Stomach smooth muscle (tissue), 2 donors: ENCODE results near the gene BANF1.

Experiments used
- H3K27ac ChIP-seq: one replicate; pipeline ENCODE4 v1.7.0; 2013; ENCODE audit warnings: mild to moderate bottlenecking, low read length, inconsistent platforms
- H3K27me3 ChIP-seq, 2 donors: one replicate each; pipeline ENCODE4 v1.7.0; 2013; ENCODE audit warnings: low read length in 2 of 2; ENCODE audit not compliant: insufficient read depth in 2 of 2, control insufficient read depth in 1 of 2
- H3K36me3 ChIP-seq, 2 donors: one replicate each; pipeline ENCODE4 v1.7.0; 2013; ENCODE audit warnings: low read length in 2 of 2; ENCODE audit not compliant: control insufficient read depth in 2 of 2, insufficient read depth in 2 of 2
- H3K4me1 ChIP-seq: one replicate; pipeline ENCODE4 v1.7.0; 2013; ENCODE audit warnings: low read length; ENCODE audit not compliant: control insufficient read depth, insufficient read depth
- H3K4me3 ChIP-seq, 2 donors: one replicate each; pipeline ENCODE4 v1.7.0; 2013; ENCODE audit warnings: low read length in 2 of 2
- H3K9ac ChIP-seq, 2 donors: one replicate each; pipeline ENCODE4 v1.7.0; 2013; ENCODE audit warnings: low read length in 2 of 2, mild to moderate bottlenecking in 1 of 2
- H3K9me3 ChIP-seq, 2 donors: one replicate each; pipeline ENCODE4 v1.7.0; 2013; ENCODE audit warnings: low read length in 2 of 2; ENCODE audit not compliant: control insufficient read depth in 2 of 2
- donor health status: healthy.
- donor health status: Pancreatic carcinoma.

The BANF1 gene

DNA sequence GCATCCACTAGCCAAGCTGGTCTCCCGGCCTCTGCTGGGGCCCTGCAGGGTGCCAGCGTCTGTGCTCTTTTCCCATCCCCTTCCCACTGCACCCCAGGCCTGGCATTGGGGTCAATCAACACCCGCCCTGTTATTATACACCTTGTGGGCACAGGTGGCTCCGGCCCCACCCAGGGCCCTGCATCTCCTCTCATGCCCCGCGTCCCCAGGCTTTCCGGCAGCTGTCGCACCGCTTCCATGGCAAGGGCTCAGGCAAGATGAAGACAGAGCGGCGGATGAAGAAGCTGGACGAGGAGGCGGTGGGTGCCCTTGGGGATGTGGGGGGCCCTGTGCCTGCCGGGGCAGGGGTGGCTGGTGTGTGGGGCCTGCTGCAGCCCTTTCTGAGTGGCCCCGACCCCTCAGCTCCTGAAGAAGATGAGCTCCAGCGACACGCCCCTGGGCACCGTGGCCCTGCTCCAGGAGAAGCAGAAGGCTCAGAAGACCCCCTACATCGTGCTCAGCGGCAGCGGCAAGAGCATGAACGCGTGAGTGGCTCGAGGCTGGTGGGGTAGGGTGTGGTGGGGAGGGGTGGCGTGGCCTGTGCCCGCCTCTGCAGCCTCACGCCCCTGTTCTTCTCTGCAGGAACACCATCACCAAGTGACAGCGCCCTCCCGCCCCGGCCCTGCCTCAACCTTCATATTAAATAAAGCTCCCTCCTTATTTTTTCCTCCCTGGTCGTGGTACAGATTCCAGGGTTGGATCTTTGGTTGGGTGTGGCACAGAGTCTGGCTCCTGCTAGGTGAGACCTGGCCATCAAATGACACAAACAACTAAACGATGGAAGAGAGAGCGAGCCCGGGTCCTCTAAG, 23.7 kb upstream of the BANF1 start:
- peaks cover 14 to 22% of the 10 kb centered on the region in 2 donors for H3K36me3 ChIP-seq
- H3K27me3 ChIP-seq: no peaks in the 10 kb centered on the region
- H3K9me3 ChIP-seq: no peaks in the 10 kb centered on the region
- H3K4me1 ChIP-seq: peaks cover 1% of the 10 kb centered on the region
- no peak overlapping the region for H3K9ac ChIP-seq
- H3K4me3 ChIP-seq: no peak overlapping the region
- no peak overlapping the region for H3K27ac ChIP-seq

DNA sequence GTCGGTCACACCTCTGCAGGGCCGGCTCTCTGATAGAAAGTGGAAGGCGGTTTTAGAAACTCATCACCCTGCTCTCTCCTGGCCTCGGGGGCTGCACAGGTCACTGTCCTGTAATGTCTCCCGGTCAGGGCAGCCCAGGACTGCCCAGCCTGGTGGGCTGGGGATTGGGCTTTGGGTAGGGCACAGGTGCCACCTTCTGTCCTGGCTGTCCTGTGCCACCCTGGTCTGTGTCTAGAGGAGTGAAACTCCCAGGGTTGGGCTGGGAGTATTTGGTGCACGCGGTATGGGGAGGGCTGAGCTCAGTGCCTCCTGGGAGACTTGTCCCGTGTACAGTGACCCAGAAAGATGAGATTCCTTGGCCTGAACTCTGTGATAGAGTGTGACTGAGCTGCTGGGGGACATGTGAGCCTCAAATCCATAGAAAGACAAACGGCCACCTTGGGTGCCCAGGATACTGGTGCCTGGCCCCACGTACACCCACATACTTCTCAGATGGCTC, 23.0 kb upstream of the BANF1 start:
- H3K9me3 ChIP-seq: no peaks in the 10 kb centered on the region
- no peak overlapping the region for H3K9ac ChIP-seq
- H3K27me3 ChIP-seq: no peaks in the 10 kb centered on the region
- H3K4me1 ChIP-seq: peaks cover 2% of the 10 kb centered on the region
- peaks cover 14 to 22% of the 10 kb centered on the region in 2 donors for H3K36me3 ChIP-seq
- no peak overlapping the region for H3K27ac ChIP-seq
- no peak overlapping the region for H3K4me3 ChIP-seq

GRCh38 chr11:65981101-65981740, 21.1 kb upstream of the BANF1 start:
- H3K4me1 ChIP-seq: peaks cover 8% of the 10 kb centered on the region
- no peak overlapping the region for H3K9ac ChIP-seq
- H3K36me3 ChIP-seq: peaks cover 14 to 21% of the 10 kb centered on the region in 2 donors
- H3K27ac ChIP-seq: no peak overlapping the region
- no peak overlapping the region for H3K4me3 ChIP-seq
- no peaks in the 10 kb centered on the region for H3K9me3 ChIP-seq
- no peaks in the 10 kb centered on the region for H3K27me3 ChIP-seq

DNA sequence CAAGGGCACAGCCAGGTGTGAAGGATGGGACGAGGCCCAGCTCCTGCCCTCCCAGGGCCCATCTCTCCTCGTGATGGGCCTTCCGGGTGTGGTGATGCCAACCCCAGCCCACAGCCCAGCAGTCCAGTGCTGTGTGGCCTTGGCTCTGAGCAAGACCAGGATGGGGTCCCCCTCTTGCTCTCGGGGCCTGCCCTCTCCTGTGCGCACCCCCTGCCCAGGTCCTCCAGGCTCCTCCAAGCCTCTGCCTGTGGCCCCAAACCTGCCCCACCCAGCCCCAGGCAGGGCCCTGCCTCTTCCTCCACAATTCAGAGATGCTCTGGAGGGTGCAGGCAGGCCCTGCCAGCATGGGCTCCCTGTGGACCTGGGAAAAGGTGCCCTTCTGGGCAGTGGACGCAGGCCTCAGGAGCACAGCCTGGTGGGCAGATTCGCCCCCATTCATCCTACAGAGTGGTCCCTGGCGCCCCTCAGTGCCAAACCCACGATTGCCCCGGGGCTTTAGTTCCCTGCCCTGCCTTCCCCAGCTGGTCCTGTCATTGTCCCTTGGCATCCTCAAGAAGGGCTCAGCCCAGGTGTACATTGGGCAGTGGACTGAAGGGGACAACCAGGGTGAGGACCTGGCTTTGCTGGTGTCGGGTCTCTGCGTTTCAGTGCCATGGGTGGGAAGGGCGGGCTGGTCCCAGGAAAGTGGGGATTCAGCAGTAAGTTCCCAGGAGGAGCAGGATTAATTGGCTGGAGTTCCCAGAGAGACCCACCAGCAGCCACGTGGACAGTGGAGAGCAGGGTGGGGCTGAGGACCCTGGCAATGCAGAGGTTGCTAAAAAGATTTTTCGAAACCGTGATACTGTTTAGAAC, 20.1 kb upstream of the BANF1 start:
- peaks cover 8% of the 10 kb centered on the region for H3K4me1 ChIP-seq
- no peak overlapping the region for H3K27ac ChIP-seq
- H3K36me3 ChIP-seq: peaks cover 8 to 16% of the 10 kb centered on the region in 2 donors
- H3K9ac ChIP-seq: no peak overlapping the region
- H3K27me3 ChIP-seq: no peaks in the 10 kb centered on the region
- H3K9me3 ChIP-seq: no peaks in the 10 kb centered on the region
- H3K4me3 ChIP-seq: no peak overlapping the region

- H3K27me3 ChIP-seq: no peaks in the 10 kb centered on the region
- peaks cover 4 to 8% of the 10 kb centered on the region in 2 donors for H3K36me3 ChIP-seq
- H3K4me1 ChIP-seq: peaks cover 8% of the 10 kb centered on the region
- H3K4me3 ChIP-seq: no peak overlapping the region
- no peak overlapping the region for H3K9ac ChIP-seq
- peak overlapping the region; percentile 62 for H3K27ac ChIP-seq
- no peaks in the 10 kb centered on the region for H3K9me3 ChIP-seq
Observed at GRCh38 chr11:65982824-65983588, 19.3 kb upstream of the BANF1 start.

DNA sequence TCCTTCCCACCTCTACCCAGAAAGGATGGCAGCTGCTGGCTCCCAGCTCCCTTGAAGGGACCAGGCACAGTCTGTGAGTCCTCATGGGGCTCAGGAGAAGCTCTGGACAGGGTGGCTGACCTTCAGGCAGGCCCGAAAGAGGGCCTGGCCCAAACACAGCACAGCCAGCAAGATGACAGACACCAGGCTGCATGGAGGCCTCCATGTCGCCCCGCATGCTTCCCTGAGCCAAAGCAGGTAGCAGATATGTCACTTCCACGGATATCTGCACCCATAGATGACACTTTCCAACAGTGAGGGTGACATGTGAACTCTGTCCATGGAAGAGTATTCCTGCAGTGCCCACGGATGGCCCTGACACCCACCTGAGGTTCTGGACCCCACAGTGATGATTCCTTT, 18.7 kb upstream of the BANF1 start:
- Histone ChIP-seq H3K27ac (peak overlapping the region; percentile 62), H3K27me3 (no peaks in the 10 kb centered on the region), H3K9ac (no peak overlapping the region), H3K4me3 (no peak overlapping the region), H3K36me3 (peaks cover 4 to 8% of the 10 kb centered on the region in 2 donors), H3K9me3 (no peaks in the 10 kb centered on the region), H3K4me1 (peaks cover 8% of the 10 kb centered on the region)

GRCh38 chr11:65987336-65987735, 15.0 kb upstream of the BANF1 start:
- Histone ChIP-seq H3K4me3 (no peak overlapping the region), H3K9ac (no peak overlapping the region), H3K27me3 (no peaks in the 10 kb centered on the region), H3K9me3 (no peaks in the 10 kb centered on the region), H3K4me1 (peaks cover 11% of the 10 kb centered on the region), H3K27ac (no peak overlapping the region), H3K36me3 (no peaks in the 10 kb centered on the region)

DNA sequence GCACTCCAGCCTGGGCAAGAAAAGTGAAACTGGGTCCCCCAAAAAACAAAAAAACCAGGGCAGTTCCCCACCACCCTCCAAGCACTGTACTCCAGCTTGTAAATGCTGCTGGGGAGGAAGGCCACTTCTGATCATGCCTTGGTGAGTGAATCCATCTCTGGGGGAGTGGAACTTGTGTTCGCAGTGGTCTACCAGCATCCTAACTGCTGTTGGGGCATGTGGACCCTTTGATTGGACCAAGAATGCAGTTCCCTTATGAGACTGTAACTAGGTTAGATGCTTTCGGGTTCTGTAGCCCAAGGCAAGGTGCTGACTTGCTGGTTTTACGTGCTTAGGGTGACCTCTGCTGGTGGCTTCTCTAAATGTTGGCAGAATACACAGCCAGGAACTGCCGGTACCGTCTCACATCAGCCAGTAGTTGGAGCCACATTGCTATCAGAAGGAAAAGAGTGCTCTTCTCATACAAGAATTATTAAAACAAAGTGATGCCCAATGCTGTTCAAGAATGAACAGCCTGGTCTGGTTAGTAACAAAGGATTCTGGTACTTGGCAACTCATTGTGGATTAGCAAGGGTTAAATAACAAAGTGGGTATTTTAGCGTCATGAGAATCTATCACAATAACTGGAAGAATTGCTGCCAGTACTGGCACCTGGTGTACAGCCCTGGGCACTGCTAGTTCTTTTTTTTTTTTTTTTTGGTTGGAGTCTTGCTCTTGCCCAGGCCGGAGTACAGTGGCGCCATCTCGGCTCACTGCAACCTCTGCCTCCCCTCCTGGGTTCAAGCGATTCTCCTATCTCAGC, 13.3 kb upstream of the BANF1 start:
- H3K9me3 ChIP-seq: no peaks in the 10 kb centered on the region
- H3K27ac ChIP-seq: peak overlapping the region; percentile 31
- no peaks in the 10 kb centered on the region for H3K27me3 ChIP-seq
- H3K4me3 ChIP-seq: no peak overlapping the region
- H3K9ac ChIP-seq: no peak overlapping the region
- no peaks in the 10 kb centered on the region for H3K36me3 ChIP-seq
- H3K4me1 ChIP-seq: peaks cover 9% of the 10 kb centered on the region

- Histone ChIP-seq H3K27ac (no peak overlapping the region), H3K27me3 (no peaks in the 10 kb centered on the region), H3K9me3 (no peaks in the 10 kb centered on the region), H3K4me1 (peaks cover 3% of the 10 kb centered on the region), H3K9ac (no peak overlapping the region), H3K4me3 (no peak overlapping the region), H3K36me3 (no peaks in the 10 kb centered on the region)
Observed at GRCh38 chr11:65992056-65992455, 10.2 kb upstream of the BANF1 start.
